Activated T-cell treated with anti-CD3 and anti-CD28 coated beads, Interleukin-2, amount 50 U/mL, for 24 hours (primary cell): Measurements from ENCODE around the gene ATP1A1.

Source experiments
- DNase-seq: peaks from one replicate; pipeline ENCODE4 v3.0.0-alpha.2; 2020
- H3K27ac Mint-ChIP-seq: 2 replicates; pipeline ENCODE4 v1.8.0; 2020; ENCODE audit warnings: mild to moderate bottlenecking, mixed read lengths
- H3K27me3 Mint-ChIP-seq: 2 replicates; pipeline ENCODE4 v1.8.0; 2020; ENCODE audit warnings: mixed read lengths
- H3K36me3 Mint-ChIP-seq: 2 replicates; pipeline ENCODE4 v1.8.0; 2020; ENCODE audit warnings: low read depth, mixed read lengths
- H3K4me1 Mint-ChIP-seq: 2 replicates; pipeline ENCODE4 v1.8.0; 2020; ENCODE audit warnings: low read depth, mixed read lengths
- H3K4me3 Mint-ChIP-seq: 2 replicates; pipeline ENCODE4 v1.8.0; 2020; ENCODE audit warnings: mild to moderate bottlenecking, moderate library complexity, mixed read lengths
- H3K9me3 Mint-ChIP-seq: 2 replicates; pipeline ENCODE4 v1.8.0; 2020; ENCODE audit warnings: mixed read lengths

Gene ATP1A1

DNA sequence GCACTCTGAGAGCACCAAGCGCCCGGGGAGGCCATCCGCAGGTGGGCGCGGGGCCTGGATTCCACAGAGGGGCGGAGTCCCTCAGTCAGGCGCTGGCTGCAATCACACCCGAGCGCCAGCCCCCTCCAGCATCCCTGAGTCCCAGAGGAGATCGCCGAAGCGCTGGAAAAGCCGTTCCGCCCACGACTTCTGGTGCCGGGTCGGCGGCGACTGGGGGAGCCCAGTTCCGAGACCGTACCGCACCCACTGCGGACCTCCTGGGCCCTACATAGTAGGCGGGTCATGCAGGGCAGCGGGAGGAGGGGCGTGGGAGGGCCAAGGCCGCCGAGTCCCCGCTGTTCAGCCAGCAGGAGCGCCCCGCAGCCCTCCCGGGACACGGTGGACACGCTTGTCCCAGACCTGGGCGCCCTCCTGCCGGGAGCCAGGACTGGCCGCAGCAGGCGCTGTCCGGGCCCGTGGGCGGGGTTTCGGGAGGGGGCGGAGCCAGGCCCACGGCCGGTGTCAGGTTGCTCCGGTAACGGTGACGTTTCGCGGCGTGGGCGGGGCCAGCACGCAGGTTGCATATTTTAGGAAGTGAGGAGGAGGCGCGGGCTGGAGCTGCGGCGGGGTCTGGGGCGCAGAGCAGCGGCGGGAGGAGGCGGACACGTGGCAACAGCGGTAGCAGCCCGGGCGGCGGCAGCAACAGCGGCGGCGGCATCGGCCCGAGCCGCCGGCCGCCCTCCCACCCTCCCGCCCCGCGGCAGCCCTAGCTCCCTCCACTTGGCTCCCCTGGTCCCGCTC lies at the start of gene ATP1A1:
Gene ATP1A1, plus strand, starts transcription at position 594 of the 780 bp plus-strand sequence. CDS start 268 bp downstream, outside the sequence.
- Mint-ChIP-seq H3K4me3 (peak within 1 kb of the TSS; percentile 96), H3K36me3 (peaks cover 27% of the 10 kb centered on the region), H3K9me3 (no peaks in the 10 kb centered on the region), H3K4me1 (peaks cover 43% of the 10 kb centered on the region), H3K27ac (peak within 1 kb of the TSS; percentile 93), H3K27me3 (no peaks in the 10 kb centered on the region)
- DNase-seq = peak; percentile 99

DNA sequence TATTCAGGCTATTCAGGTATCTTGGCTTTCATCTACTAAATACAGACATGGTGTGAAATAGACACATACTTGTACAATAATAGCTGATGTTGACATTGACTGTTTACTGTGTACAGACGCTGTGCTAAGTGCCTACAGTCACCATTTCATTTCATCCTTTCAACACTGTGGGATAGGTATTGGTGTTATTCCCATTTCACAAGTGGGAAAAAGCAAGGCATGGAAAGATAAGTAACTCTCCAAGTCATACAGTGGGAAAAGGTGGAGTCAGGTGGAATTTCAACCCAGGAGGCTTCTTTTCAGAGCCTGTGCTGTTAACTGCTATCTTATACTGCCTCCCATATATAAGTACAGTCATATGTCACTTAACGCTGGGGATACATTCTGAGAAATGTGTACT lies 49.6 kb upstream of the ATP1A1 start:
- DNase-seq = no peak
- no peak overlapping the region for H3K27ac Mint-ChIP-seq
- peaks cover 71% of the 10 kb centered on the region for H3K4me1 Mint-ChIP-seq
- H3K9me3 Mint-ChIP-seq = no peaks in the 10 kb centered on the region
- no peaks in the 10 kb centered on the region for H3K27me3 Mint-ChIP-seq
- H3K36me3 Mint-ChIP-seq = no peaks in the 10 kb centered on the region
- no peak overlapping the region for H3K4me3 Mint-ChIP-seq

DNA sequence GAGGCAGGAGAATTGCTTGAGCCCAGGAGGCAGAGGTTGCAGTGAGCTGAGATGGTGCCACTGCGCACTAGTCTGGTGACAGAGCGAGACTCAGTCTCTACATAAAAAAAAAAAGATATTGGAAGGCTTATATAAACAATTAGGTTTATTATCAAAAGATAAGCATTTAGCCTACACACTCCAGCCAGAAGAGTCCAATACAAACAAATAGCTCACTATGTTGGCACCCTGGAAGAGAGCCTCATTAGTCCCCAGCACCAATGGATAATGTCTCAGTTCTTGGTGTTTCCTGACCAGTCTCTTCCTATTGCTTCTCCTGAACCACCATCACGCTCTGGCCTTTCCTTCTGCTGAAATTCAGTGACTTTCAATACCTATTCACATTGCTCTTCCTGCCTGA lies 48.6 kb upstream of the ATP1A1 start:
- Mint-ChIP-seq H3K36me3 (no peaks in the 10 kb centered on the region), H3K4me1 (peaks cover 78% of the 10 kb centered on the region), H3K4me3 (no peak overlapping the region), H3K27me3 (no peaks in the 10 kb centered on the region), H3K27ac (peak overlapping the region; percentile 71), H3K9me3 (no peaks in the 10 kb centered on the region)
- DNase-seq = no peak

DNA sequence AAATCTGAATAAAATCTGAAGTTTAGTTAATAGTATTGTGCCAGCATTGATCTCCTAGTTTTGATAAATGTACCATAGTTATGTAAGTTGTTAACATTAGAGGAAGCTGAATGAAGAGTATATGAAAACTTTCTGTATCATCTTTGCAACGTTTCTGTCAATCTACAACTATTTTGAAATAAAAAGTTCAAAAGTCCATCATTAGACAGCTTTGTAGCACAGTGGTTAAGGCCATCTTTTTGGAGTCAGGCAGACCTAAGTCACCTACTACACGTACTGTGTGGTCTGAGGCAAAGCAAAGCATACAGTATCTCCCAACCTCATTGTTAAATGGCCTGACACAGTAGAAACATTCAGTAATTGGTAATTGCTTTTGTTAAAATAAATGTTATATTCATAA lies 47.9 kb upstream of the ATP1A1 start:
- no peak for DNase-seq
- Mint-ChIP-seq H3K9me3 (no peaks in the 10 kb centered on the region), H3K27ac (peak overlapping the region; percentile 71), H3K4me3 (no peak overlapping the region), H3K36me3 (no peaks in the 10 kb centered on the region), H3K27me3 (no peaks in the 10 kb centered on the region), H3K4me1 (peaks cover 85% of the 10 kb centered on the region)

DNA sequence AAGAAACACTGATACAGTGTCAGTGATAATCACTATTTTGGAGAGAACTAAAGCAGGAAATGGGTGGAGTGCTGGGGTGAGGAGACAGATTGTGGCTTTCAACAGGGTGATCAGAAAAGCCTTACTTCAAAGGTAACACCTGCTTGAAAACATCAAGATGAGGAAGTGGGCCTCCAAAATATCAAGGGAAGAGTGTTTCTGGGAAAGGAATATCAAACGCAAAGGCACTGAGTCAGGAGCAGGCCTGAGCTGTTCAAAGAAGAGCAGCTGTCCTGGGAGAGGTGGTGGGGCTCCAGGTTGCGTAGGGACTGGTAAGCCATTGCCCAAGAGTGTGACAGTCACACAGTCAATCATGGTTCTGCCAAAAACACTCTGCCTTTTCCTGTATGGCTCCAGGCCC lies 47.1 kb upstream of the ATP1A1 start:
- no peaks in the 10 kb centered on the region for H3K9me3 Mint-ChIP-seq
- H3K36me3 Mint-ChIP-seq = no peaks in the 10 kb centered on the region
- H3K27me3 Mint-ChIP-seq = no peaks in the 10 kb centered on the region
- H3K4me1 Mint-ChIP-seq = peaks cover 84% of the 10 kb centered on the region
- peak overlapping the region; percentile 98 for H3K27ac Mint-ChIP-seq
- H3K4me3 Mint-ChIP-seq = peak overlapping the region; percentile 53
- DNase-seq = peak; percentile 50

DNA sequence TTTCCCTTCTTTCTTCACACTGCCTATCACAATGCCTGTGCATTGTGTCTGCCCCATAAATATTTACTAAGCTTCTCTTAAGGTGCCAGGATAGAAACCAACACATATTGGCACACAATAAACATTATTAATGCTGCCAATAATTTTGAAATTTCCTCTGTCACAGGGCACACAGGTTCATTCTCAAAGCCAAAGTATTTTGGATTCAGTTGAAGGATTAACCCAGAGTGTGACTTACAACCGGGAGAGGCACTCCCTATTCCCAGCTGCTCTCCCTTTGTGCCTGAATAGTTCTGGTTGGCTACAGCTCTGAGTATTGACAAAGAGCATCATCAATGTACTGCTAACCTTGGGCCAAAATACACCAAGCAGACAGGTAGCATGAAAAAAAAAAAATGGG lies 46.6 kb upstream of the ATP1A1 start:
- H3K36me3 Mint-ChIP-seq = no peaks in the 10 kb centered on the region
- H3K4me3 Mint-ChIP-seq = peak overlapping the region; percentile 32
- peak overlapping the region; percentile 98 for H3K27ac Mint-ChIP-seq
- H3K4me1 Mint-ChIP-seq = peaks cover 80% of the 10 kb centered on the region
- H3K27me3 Mint-ChIP-seq = no peaks in the 10 kb centered on the region
- H3K9me3 Mint-ChIP-seq = no peaks in the 10 kb centered on the region
- no peak for DNase-seq

DNA sequence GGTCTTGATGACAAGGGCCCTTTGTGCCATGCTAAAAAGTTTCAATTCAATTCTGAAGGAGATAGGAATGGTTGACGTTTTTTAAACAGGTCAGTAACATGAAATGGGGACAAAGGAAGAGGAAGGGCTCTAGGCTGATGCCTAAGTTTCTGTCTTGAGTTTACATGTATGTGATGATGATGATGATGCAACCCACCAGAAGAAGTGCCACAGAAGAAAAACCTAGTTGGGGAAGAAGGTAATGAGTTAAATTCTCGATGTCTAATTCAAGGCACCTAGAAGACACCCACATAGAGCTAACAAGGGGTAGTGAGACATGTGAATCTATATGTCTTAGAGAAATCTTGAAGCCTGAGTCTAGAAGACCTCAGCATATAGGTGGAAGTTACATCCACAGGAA lies 44.4 kb upstream of the ATP1A1 start:
- DNase-seq = no peak
- H3K36me3 Mint-ChIP-seq = no peaks in the 10 kb centered on the region
- no peak overlapping the region for H3K27ac Mint-ChIP-seq
- H3K4me1 Mint-ChIP-seq = peaks cover 66% of the 10 kb centered on the region
- H3K9me3 Mint-ChIP-seq = no peaks in the 10 kb centered on the region
- H3K27me3 Mint-ChIP-seq = no peaks in the 10 kb centered on the region
- H3K4me3 Mint-ChIP-seq = no peak overlapping the region

DNA sequence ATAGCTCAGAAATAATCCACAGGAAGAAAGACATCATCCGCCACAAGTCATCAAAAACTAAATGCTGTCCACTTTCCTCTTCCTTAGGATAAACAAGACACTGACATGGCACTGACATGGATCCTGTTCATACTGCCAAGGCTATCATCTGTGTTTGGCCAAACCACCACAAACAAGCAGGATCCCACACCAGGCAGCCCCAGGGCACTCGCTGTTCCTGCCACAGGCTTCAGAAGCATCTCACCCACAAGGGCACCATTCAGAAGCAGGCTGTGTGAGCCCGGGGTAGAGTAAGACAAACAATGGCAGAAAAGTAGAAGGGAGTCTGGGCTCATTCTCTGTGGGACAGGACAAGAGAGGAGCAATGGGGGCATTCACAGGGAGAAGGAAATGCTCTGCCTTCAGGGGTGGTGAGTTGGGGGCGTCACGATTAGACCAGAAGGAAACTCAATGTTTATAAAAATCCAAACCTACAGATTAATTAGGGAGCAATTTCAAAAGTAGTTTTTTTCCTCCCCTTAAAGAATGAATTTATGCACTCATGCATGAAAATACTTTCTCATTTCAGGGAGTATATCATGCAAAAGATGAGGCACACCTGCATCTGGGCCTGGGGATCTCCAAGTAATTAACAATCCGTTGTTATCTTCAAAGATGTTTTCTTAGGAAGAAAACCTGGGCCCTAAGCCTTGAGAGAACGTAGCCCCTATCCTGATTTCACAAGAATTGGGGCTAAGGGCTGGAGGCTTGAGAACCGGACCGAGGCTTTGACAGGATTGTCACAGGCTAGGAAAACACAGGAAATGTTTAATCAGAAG lies 43.3 kb upstream of the ATP1A1 start:
- H3K4me3 Mint-ChIP-seq = no peak overlapping the region
- no peak for DNase-seq
- H3K27ac Mint-ChIP-seq = no peak overlapping the region
- H3K27me3 Mint-ChIP-seq = no peaks in the 10 kb centered on the region
- peaks cover 69% of the 10 kb centered on the region for H3K4me1 Mint-ChIP-seq
- no peaks in the 10 kb centered on the region for H3K36me3 Mint-ChIP-seq
- H3K9me3 Mint-ChIP-seq = no peaks in the 10 kb centered on the region

DNA sequence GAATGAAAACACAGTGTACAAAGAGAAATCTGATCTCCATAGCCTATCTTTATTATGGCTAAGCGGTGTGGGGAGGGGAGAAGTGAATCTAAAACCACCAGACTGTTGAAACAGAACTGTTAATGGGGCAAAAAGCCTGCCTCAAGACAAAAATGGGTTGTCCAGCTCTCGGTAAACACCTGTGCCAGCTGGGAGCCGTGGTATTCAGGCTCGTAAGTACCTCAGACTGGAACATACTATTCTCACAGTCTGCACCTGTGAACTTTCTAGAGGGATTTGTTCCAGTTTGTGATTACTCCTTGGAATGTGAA lies 42.7 kb upstream of the ATP1A1 start:
- H3K27ac Mint-ChIP-seq = no peak overlapping the region
- no peaks in the 10 kb centered on the region for H3K9me3 Mint-ChIP-seq
- DNase-seq = no peak
- H3K4me3 Mint-ChIP-seq = no peak overlapping the region
- H3K4me1 Mint-ChIP-seq = peaks cover 66% of the 10 kb centered on the region
- no peaks in the 10 kb centered on the region for H3K27me3 Mint-ChIP-seq
- no peaks in the 10 kb centered on the region for H3K36me3 Mint-ChIP-seq

DNA sequence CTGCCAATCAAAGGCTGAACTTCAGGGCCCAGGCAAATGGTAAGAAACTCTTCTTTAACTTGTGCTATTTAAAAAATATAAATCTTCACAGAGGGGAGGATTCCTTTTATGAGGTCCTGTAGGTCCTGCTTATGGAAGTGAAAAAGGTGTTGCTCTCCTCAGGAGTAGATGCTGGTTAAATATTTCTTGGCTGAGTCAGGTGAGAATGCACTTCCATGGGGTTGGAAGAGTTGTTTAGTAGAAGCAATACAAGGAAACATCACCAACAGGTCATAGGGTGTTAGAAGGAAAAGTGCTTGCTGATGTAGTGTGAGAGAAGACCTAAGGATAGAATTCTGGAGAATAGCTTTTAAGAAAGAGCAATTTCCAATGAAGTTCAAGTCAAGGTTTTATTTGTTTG lies 42.2 kb upstream of the ATP1A1 start:
- Mint-ChIP-seq H3K36me3 (no peaks in the 10 kb centered on the region), H3K27me3 (no peaks in the 10 kb centered on the region), H3K4me1 (peaks cover 61% of the 10 kb centered on the region)

DNA sequence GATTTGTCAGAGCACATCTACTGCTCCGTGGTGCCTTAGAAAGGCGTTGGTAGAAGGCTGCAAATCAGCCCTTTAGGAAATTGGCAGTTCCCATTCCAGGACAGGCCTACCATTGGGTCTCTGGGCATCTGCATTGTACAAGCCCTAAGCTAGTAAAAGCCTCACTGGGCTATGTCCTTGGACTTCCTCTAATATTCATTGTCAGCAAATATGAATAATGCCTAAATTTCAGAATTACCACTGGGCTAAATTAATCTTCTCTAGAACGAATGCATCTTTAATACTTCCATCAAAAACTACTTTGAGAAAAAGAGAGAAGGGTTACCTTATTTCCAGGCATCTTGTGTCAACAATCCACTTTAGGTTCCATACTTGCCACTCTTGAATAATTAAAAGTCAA lies 41.5 kb upstream of the ATP1A1 start:
- no peaks in the 10 kb centered on the region for H3K9me3 Mint-ChIP-seq
- no peak overlapping the region for H3K27ac Mint-ChIP-seq
- H3K36me3 Mint-ChIP-seq = no peaks in the 10 kb centered on the region
- H3K4me3 Mint-ChIP-seq = no peak overlapping the region
- H3K4me1 Mint-ChIP-seq = peaks cover 54% of the 10 kb centered on the region
- H3K27me3 Mint-ChIP-seq = no peaks in the 10 kb centered on the region
- no peak for DNase-seq

More for the DNA sequence above, 42.2 kb upstream of the ATP1A1 start:
- no peak for DNase-seq
- Mint-ChIP-seq H3K27ac (no peak overlapping the region), H3K9me3 (no peaks in the 10 kb centered on the region), H3K4me3 (no peak overlapping the region)

DNA sequence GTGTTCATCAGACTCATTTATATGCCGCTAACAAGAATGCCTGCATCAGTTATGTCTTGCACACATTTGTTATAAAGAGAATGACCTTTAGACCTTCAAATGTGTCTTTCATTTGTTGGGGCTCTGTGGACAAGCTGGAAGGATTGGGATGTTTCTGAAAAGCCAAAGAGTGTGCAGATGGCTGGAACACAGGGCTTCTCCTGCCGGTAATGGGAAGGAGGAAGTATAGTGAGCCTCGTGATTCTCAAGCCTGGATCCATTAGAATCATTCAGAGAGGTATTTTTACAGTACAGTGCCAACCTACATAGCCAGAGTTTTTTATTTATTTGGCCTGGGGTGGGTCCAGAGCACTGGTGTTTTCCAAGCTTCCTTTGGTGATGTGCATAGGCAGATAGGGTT lies 40.6 kb upstream of the ATP1A1 start:
- Mint-ChIP-seq H3K27ac (no peak overlapping the region), H3K36me3 (no peaks in the 10 kb centered on the region), H3K9me3 (no peaks in the 10 kb centered on the region), H3K4me1 (peaks cover 46% of the 10 kb centered on the region), H3K27me3 (no peaks in the 10 kb centered on the region), H3K4me3 (no peak overlapping the region)
- no peak for DNase-seq

DNA sequence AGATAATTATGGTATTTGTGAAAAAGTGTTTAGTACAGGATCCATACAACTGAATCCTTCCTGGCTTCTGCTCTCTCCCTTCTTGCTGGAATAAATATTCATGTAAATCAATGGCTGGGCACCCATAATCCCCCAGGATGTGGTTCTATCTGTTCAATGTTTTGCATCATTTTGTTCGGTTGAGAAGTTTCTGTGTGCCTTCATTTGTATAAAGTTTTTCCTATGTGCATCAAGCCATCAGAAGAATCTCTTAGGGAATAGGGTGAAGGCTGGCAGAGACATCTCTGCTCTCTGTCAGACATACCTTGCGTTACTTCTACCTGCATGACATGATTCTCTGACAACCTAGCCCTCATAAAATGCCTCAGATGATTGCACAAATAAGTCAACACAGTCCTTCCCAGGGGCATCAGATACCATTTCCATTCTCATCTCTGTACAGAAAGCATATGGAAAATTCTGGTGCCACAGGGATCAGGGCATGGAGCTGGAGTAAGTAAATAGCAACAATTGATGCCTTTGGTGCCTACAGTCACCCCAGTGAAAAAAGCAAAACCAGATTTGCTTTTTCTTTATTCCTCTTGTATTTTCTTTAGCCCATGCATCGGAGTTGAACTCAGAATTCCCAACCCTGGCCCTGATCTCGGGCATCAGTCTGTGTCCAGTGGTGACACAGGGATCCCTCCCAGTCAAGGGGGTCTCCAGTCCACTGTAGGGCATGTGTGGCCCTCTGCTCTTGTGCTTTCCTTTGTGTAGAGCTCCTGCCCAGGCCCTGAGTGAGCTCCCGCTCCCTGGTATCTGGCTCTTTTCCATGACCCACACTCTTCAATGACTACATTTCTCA lies 39.7 kb upstream of the ATP1A1 start:
- H3K27me3 Mint-ChIP-seq = no peaks in the 10 kb centered on the region

DNA sequence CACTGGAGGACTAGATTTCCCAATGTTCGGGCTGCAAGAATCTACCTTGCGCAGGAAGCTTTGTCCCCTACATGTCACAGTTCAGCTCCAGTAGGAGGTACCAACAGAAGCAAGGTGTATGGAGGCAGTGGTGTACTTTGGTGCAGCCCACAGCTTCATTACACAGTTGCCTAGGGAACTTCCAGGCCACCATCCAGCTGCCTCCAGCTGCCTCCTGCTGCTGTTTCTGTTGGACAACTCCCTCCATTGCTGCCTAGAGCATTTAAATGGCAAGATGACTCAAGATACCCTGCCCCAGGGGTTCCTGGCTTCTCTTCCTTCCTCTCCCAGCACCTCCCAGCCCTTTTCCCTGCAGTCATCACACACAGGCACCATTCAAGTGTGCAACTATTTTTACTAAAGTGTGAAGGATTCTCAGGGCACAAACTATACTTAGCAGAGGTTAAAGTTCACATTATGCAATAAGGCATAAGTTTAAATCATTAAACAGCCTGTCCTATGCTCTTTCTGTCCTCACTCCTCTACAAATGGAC lies 39.0 kb upstream of the ATP1A1 start:
- H3K4me1 Mint-ChIP-seq = peaks cover 34% of the 10 kb centered on the region
- no peak for DNase-seq
- no peaks in the 10 kb centered on the region for H3K36me3 Mint-ChIP-seq
- H3K4me3 Mint-ChIP-seq = no peak overlapping the region
- H3K27ac Mint-ChIP-seq = no peak overlapping the region
- no peaks in the 10 kb centered on the region for H3K9me3 Mint-ChIP-seq
- H3K27me3 Mint-ChIP-seq = no peaks in the 10 kb centered on the region

More for the DNA sequence above, 39.7 kb upstream of the ATP1A1 start:
- Mint-ChIP-seq H3K9me3 (no peaks in the 10 kb centered on the region), H3K27ac (no peak overlapping the region), H3K4me3 (no peak overlapping the region), H3K4me1 (peaks cover 39% of the 10 kb centered on the region), H3K36me3 (no peaks in the 10 kb centered on the region)
- DNase-seq = no peak
